Measurements from ENCODE around the gene RBFA. TPM values are rescaled to one million over a fixed set of nuclear protein-coding genes. Genes with fewer than 3 reads are reported as not detected.

Gene RBFA
- total and polyA plus RNA-seq, 5 experiments from 2014 or later: 14.8 to 29.8 (median 15.4) TPM

DNA sequence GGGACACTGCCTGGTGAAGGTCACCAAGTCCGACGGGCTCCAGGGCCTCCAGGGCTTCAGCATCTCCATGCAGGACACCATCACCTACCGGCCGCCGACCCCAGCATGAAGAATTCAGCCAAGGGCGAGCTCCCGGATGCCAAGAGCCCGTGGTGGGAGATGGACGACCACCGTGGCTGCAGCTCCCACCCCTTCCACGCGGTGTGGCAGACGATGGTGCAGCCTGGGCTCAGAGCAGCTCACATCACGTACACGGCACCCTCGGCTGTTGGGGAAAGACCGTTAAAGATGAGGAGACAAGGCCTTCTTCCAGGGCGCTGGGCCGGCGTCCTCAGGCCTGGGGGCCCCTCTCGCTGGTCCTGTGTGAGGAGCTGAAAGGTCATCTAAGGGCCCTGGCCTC, 43.6 kb downstream of the RBFA start:
- Mint-ChIP-seq H3K27me3 (peaks cover 0 to 9% (median 0%) of the 10 kb centered on the region in 5 donors), H3K27ac (no peak overlapping the region), H3K4me3 (no peak overlapping the region), H3K36me3 (peaks cover 0 to 2% (median 0%) of the 10 kb centered on the region in 3 donors), H3K9me3 (peaks cover 0 to 2% (median 0%) of the 10 kb centered on the region in 9 donors), H3K4me1 (no peaks in the 10 kb centered on the region)
- ATAC-seq (no peak), DNase-seq (no peak)
- POLR2A ChIA-PET: no interaction called here

Other genes starting within 250 kb of the RBFA start
- gene KCNG2, start 236.5 kb upstream of the RBFA start, total RNA-seq: not detected
- gene KCNG2, start 236.5 kb upstream of the RBFA start, polyA plus RNA-seq: not detected
- gene SLC66A2, start 82.8 kb upstream of the RBFA start, total RNA-seq: 10 to 100 TPM; 31.8 to 38.7 TPM
- gene SLC66A2, start 82.8 kb upstream of the RBFA start, polyA plus RNA-seq: 10 to 100 TPM; 14.1 to 22.0 (median 19.4) TPM
- 10 to 100 TPM; 51.0 to 54.5 TPM for gene HSBP1L1, start 69.8 kb upstream of the RBFA start, total RNA-seq
- 10 to 100 TPM; 11.2 to 24.5 (median 16.0) TPM for gene HSBP1L1, start 69.8 kb upstream of the RBFA start, polyA plus RNA-seq
- 10 to 100 TPM; 71.9 to 78.5 TPM for gene TXNL4A, start 45.9 kb upstream of the RBFA start, total RNA-seq
- 100 to 1,000 TPM; 213 to 225 (median 217) TPM for gene TXNL4A, start 45.9 kb upstream of the RBFA start, polyA plus RNA-seq
- gene ADNP2, start 74.8 kb downstream of the RBFA start, total RNA-seq: 10 to 100 TPM; 22.7 to 25.5 TPM
- gene ADNP2, start 74.8 kb downstream of the RBFA start, polyA plus RNA-seq: 10 to 100 TPM in 1 of 3 donors, 1 to 10 TPM in 2; 8.1 to 11.7 (median 9.2) TPM
- under 1 TPM; 0.25 to 0.34 TPM for gene PARD6G, start 213.1 kb downstream of the RBFA start, total RNA-seq
- under 1 TPM in 2 of 3 donors, not detected in 1; 0.13 to 0.16 TPM for gene PARD6G, start 213.1 kb downstream of the RBFA start, polyA plus RNA-seq

All from naive thymus-derived CD8-positive, alpha-beta T cell (primary cell).